DOHH2 (cell line): ENCODE data around the gene OR4D11.

Experiments
- CTCF ChIP-seq: fragments of 200-600 bp; sonication (generic); IDR thresholded peaks from one replicate; pipeline ENCODE4 v1.5.1; 2014; ENCODE audit warnings: antibody characterized with exemption, mild to moderate bottlenecking, low read depth, low read length; ENCODE audit not compliant: poor library complexity, severe bottlenecking
- EZH2phosphoT487 ChIP-seq: fragments of 200-600 bp; sonication (generic); IDR thresholded peaks from 2 replicates; pipeline ENCODE4 v1.6.1; 2017; ENCODE audit warnings: borderline replicate concordance, mild to moderate bottlenecking, antibody characterized with exemption, low read length, moderate library complexity, mixed read lengths

- no peak for TF ChIP-seq CTCF
- no peak for TF ChIP-seq EZH2phosphoT487
Observed at GRCh38 chr11:59548309-59548656, 44.9 kb downstream of the OR4D11 start.
